IPS DF 19.7 (cell line): ENCODE data around the gene SDC4.

Experiments
- DNase-seq: peaks from one replicate; pipeline ENCODE4 v3.0.0-alpha.2; 2013; ENCODE audit warnings: low read depth, low spot score

SDC4 gene

DNA sequence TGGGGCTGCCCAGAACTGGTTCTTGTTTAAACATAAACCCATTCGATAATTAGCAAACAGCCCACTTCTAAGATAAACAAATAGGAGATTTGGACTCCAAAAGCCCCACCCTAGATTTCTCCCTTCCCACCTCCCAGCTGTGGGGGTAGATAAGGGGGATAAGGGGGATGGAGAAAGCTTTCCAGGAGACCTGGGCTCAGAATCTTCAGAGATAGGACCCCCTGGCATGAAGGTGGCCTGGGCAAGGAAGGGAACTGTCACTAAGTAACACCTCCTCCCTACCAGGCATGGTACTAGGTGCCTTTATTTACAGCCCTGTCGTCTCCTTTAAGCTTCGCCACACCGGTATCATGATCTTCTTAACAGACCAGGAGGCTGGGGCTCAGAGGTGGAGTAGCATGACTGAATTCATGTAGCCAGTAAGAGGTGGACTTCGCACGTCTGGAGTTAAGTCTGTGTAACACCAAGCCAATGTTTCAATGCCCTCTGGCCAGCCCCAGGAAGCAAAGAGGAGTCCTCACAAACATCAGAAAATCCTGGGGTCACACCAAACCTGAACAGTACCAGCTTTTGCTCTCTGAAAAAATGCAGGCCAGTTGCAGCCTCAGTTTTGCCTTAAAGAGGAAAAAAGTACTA, 4.6 kb downstream of the SDC4 start:
- DNase-seq, result no peak

DNA sequence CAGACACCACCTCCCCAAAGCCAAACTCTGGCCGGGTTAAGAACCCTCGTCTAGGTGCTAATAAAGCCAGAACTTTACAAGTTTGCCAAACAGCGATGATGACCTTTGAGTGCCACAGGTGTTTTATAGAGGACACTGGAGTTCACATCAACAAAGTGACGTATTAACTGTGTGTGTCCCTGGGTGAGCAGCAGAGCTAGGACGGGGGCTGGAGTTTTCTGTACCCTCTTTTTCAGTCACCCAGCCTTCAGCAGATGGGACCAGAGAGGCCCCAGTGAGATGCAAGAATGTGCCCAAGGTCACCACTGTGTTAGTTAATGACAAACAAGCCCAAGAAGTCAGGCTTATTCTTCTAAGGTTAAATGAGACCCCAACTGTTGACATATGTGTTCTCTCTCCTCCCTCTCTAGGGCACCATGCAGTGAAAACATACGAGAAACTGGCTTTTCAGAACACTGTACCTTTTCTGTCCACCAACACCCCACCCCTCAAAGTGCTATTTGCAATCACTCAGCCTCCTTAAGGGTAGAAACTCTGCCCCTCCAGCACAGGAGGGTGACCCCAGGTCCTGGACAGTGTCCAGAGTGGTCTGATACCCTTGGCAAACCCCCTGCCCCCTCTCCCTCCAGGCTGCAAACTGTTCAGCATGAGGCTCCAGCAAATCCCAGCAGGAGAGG, 5.2 kb downstream of the SDC4 start:
- DNase-seq, result no peak

DNA sequence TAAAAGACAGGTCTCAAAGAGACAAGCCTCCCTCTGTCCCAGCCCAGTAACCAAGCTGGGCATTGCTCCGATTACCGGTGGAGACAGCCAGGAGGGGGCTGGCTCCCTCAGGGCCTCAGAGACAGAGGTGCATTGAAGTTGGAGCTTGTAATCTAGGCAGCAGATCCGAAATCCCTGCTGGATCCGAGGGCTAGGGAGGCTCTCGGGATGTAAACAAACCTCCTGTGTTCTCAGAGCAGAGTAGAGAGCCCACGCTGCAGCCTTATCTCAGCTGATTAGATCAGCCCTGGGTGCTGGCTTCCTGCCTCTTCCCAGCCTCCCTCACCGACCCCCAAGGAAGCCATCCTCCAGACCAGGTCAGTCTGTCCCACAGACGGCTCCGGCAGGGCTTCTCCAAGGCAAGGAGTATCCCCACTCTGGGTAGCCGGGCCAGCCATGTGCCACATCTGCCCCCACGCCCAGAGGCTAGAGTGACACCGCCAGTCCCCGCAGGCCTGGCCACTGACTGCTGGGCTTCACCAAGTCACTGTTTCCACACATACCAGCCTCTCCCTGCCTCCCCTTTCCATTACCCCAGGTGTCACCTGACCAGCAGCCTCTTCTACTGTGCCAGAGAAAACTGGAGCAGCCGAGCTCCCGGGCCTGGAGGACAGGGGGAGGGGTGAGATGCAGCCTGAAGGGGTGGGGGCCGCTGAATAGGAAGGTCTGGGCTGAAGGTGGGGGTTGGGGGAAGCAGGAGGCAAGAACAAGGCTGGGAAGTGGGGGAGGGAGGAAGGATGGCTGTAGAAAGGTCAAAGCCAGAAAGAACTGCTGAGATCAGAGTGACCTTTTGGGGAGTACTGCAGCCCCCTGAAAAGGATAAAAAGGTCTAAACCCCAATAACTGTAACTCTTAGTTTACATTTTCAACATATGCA, 6.0 kb downstream of the SDC4 start:
- no peak for DNase-seq

DNA sequence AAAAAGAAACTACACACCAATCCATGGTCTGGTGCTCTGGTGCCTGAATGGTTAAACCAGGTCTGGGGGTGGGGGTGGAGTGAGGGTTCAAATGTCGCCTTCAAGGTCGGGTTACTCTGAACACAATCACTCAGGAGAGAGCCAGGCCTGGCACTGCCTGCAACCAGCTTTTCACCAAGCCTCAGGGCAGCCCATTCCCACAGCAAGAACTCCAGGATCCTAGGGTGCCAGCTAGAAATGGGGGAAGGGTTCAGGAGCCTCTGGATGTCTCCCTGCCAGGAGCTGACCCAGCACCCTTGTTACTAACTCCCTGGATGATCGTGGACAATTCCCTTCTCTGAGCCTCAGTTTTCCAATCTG, 6.7 kb downstream of the SDC4 start:
- no peak for DNase-seq

DNA sequence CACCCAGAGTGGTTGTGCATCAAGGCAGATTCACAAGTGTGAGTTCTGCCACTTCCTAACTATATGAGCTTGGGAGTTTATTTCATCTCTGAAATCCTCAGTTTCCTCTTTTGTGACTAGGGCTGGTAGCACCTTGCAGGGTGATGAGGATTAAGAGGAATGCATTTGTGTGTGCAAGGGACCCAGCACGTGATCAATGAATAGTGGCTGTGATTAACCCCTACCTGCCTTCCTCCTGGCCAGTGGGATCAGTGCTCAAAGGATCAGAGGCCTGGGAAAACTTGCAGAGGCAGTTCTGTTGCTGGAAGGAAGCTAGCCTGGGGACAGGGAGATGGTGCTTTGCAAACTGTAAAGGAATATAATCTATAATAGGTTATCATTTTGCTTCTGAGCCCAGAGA, 7.3 kb downstream of the SDC4 start:
- no peak for DNase-seq

DNA sequence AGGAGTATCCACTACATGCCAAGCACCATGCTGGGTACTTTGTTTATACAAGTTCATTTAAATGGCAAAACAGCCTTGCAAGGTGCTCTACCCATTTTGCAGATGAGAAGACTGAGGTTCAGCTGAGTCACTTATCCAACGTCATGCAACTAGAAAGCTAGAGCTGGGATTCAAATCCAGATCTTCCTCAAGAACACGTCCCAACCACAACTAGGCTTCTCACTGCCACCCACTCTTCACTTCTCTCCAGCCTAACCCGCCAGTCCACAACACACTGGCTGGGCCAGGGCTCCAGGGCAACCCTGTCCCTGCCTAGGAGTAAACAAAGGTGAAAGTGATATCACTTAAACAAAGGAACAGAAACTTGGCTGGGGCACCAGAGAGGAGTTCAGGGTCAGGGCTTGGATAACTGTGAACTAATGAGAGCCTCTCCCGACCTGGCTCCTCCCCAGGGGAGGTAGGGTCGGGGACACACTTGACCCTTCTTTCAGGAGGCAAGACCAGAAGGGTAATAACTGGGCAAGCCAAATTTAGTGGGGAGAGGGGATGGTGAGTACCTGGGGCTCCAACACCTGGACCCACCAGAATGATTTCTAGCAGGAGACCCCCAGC, 7.9 kb downstream of the SDC4 start:
- no peak for DNase-seq

DNA sequence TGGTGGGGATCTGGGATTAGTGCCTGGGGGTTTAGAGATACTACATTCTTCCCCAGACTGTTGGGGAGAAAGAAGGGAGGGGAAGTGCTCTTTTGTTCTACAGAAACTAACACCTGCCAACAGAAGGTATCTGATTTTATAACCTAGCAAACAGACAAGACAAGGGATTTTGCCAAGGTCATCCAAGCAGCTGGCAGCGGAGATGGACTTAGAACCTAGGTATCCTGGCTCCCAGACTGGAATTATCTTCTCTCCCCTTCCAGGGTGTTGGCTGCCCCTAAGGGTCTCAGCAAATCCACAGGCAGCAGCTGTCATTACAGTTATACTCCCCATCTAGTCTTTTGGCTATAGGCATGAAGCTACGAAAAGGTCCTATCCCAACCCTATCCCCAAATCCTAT, 8.4 kb downstream of the SDC4 start:
- no peak for DNase-seq

DNA sequence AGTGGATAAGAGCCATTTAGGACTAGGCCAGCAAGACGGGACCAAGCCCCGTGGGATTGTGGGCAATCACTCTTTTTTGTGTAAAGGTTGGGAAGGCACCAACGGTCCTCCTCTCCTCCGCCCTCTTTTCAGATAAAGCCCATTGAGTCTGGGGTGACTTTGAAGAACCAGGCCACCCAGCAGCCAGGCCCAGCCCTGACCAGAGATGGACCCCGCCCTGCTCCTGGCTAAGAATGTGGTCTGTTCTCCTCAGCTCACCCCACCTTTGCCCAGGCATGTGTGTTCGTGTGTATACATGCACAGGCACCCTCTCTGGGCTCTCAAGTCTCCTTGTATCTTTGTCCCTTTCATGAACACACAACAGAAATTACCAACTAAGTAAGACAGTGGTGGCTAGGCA, 9.1 kb downstream of the SDC4 start:
- DNase-seq, result no peak

DNA sequence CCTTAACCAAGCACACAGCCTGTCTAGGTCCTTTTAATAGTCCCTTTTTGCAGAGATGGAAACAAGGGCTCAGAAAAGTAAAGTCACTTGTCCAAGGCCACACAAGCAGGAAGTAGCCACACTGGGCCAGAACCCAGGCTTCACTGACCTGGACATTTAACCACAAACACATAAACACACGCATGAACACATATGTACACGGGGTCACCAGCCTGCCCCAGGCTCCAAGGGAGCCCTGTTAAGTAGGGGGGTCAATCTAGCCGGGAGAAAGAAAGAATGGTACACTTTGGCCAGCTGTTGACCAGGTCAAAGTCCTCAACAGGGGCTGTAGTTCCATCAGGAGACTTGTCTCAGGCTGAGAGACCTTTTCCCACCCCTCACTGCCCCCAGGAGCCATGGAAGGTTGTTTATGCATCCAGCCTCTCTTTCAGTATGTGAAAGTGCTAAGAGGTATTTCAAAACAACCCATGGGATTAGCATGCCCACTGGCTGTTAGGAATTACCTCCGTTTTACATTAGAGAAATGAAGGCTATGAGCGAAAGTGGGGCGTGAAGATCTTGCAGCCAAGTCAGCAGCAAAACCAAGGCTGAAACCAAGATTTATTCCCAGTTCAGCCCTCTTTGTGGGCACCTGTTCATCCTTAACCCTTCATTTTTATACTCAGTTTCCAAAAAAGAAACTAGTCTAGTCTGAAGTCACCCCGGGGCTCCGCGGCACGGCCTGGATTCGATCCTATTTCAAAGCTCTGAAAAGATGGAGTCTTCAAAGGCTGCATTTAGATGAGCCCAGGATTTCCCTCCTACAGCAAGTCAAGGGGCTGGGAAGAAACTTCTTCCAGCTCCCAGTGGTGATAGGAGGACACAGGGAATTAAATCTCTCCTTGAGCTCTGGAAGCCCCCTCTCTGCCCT, 9.8 kb downstream of the SDC4 start:
- no peak for DNase-seq

DNA sequence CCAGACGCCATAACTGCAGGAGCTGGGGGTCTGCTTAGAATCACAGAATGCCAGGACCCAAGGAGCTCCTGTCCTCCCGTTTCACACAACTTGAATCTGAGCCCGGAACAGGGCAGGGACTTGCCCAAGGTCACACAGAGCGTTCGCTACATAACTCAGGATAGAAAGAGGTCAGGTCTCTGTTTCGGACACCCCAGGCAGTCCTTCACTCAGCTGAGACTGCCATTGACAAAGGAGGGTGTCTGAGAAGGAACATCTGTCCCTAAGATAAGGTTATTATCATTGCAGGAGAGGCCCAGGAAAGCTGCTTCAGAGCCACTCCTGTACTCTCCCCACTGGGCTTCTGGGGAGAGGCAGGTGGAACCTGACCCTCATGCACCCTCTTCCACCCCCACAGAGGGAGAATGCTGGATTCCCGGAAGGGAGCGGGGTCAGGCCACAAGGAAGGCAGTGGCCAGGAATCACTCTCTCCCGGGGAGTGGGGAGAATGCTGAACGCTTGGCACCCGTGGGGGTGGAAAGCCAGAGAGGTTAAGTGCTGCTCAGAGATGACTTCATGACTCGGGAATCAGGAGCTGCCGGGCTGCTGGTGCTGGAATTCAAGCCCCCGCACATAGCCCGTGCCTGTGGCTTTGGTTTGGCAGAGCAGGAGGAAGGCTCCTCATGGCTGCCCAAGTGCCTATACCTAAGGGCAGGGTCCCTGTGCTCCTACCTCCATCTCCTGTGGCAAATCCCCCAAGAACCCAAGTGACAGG, 10.7 kb downstream of the SDC4 start:
- no peak for DNase-seq

DNA sequence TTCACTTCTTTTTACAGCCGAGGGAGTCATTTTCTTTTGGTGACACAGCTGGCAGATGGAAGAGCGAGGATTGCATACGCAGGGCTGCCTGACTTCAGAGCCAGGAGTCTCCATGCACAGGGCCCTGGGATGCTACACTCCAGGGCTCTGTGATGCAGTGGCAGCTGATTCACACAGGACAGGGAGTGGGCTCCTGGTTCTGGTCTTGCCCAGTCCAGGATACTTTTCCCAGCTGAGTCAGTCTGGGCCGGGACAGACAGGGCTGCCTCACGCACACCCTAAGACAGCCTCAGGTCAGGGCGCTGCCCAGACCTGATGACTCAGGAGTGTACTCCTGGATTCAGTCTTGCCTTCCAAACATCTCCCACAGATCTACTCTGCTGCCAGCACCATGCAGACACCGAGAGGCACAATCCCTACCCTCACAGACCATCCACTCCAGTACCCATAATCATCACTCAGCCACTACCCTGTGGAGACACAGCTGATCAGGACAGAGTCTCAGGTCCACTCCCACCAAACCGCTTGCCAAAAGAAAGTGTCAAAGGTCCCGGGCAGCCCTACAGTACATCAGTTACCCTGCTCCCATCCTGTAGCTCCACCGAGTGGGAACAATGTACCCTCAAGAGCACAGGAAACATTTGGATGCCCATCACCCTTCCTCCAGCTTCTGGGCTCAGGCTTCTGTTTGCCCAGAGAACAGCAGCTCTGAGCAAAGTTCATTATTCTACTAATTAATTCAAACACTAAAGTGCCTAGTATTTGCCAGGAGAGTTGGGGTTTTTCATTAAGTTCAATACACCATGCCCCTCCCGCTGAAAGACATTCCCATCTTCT, 11.5 kb downstream of the SDC4 start:
- DNase-seq, result no peak

DNA sequence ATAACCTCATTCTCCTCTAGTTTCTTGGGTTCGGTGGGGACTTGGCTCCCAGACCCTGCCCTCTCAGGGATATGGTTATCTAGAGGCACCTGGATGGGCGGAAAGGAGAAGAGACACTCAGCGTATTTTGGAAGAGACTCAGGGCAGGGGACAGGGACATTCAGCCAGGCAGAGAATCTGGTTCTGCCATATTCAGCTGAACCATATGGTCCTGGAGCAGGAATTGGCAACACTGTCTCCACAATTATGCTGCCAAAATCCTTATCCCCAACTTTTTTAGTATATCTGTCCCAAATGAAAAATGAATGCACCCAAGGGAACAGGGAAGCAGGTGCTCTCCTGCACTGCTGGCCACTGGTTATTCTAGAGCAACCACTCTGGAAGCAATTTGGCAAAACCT, 17.7 kb downstream of the SDC4 start:
- no peak for DNase-seq

DNA sequence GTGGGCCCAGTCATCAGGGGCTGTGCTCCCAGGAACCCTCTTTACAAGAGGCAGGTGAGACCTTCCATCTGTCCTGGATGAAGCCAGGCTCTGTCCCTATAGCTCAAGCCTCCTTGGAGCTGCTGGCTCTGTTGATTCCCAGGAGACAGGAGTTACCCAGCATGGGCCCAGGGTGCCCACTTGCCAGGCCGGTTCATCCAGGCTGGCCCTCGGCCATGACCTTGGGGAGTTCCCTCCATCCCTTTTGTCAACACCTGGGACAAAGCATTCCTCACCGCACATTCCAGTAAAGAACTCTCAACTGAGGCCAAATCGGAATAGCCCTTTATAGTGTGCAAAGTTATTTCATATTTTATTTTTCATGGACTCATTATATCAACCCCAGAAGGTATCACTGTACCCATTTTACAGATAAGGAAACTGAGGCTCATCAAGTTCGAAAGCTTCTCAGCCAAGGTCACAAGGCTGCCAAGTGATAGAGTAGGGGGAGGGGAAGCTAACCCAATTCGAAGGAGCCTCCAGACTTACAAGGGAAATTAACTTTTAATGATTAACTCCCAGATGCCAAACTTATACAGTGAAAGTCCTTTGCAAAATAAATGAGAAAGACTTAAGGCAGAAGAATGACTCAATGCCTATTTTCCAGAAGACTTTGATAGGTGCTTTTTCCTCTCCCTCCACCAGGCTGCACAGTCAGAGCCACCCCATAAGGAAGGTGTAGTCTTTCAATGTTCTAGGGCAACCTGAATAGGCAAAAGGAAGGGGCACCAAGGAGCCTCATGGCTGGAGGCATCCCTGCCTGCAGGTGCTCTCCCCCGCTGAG, 18.5 kb downstream of the SDC4 start:
- no peak for DNase-seq

DNA sequence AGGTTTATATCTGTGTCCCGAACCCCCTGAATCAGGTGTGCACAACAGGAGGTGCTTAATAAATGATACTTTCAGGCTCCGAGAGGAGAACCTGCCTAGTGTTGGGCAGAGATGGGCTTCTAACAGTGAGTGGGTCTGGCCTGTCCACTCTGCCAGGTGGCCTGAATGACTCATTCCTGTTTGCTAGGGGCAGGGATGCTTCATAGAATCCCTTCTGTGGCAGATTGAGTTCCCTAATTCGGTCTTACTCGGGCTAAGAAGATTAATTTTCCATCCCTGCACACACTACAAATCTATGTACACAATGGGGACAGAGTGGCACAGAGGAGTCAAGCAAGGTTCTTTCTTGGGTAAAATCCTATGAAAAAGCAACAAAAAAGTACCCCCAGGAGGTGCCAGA, 19.8 kb downstream of the SDC4 start:
- DNase-seq, result no peak

DNA sequence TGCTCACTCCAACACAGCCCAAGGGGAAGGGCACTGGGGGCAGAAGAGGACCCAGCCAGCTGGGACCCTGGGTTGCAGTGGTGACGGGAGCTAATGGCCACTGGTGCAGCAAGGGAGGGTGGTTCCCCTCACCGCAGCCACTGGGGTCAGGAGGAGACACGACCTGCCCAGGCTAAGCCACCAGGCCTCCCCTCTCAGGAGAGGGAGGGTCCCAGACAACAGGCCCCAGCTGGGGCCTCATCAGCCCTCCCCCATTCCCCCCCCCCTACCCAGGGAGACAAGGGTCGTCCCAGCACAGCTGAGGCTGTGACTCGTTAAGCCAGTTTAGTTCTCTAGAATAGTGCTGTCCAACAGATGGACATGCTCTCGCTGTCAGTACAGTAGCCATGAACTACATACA, 22.9 kb downstream of the SDC4 start:
- no peak for DNase-seq

DNA sequence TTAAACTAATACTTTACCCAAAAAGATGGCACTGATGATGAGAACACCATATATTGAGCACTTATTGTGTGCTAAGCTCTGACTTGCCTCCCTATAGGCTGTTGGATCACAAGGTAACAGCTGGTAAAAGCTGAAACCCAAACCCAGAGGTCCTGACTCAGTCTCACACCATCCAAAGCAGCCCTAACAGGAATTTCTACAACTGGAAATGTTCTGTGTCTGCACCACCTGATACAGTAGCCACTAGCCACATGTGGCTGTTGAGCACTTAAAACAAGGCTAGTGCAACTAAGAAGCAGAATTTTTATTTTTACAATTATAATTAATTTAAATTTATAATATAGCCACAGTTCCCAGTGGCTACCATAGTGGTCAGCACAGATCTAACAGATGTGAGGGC, 24.5 kb downstream of the SDC4 start:
- DNase-seq, result no peak

DNA sequence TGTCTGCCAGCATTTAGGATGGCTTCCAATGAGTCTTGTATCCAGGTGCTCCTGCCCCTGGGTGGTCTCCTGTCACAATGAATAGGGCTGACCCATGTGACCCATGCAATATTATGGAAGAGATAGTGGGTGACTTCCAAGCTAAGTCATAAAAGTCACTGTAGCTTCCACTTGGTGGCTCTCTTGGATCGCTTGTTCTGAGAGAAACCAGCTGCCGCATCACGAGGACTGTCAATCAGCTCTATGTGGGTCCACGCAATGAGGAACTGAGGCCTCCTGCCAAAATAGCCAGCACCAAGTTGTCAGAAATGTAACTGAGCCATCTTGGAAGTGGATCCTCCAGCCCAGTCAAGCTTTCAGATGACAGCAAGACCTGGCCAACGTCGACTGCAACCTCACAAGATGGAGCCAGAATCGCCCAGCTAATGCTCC, 25.3 kb downstream of the SDC4 start:
- DNase-seq, result no peak

DNA sequence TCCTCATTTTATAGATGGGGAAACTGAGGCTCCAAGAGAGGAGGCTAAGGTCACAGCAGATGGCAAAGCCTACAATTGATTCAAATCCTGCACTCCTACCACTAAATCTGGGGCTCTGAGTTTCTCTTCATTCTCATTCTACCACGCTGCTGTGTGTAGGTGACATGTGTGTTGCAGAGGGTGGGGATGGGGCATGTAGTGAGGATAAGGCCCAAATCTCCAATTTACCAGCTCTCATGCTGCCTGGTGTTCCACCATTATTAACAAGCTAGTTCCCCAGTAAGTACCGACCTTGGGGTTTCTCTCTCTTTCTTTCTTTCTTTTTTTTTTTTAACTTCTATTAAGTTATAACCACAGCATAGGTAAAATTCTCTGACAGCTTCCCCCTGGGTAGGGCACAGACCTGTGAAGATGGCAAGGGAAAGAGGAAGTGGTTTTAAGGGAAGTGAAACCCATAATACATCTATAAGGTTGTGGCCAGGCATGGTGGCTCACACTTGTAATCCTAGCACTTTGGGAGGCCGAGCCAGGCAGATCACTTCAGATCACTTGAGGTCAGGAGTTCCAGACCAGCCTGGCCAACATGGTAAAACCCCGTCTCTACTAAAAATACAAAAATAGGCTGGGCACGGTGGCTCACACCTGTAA, 27.2 kb downstream of the SDC4 start:
- DNase-seq, result no peak
